ENCODE data around the gene TNFAIP6. TPM values are rescaled to one million over a fixed set of nuclear protein-coding genes. Genes with fewer than 3 reads are reported as not detected.

The TNFAIP6 gene
- total RNA-seq, 1 experiment from 2014 or later: not detected

- Mint-ChIP-seq H3K27ac (ENCODE audit: unreplicated experiment) (no peak overlapping the region), H3K27me3 (ENCODE audit: insufficient read depth, unreplicated experiment) (peaks cover 5% of the 10 kb centered on the region), H3K36me3 (ENCODE audit: insufficient read depth, unreplicated experiment) (no peaks in the 10 kb centered on the region), H3K9me3 (ENCODE audit: unreplicated experiment) (no peaks in the 10 kb centered on the region), H3K4me1 (ENCODE audit: low read depth, unreplicated experiment) (no peaks in the 10 kb centered on the region), H3K4me3 (ENCODE audit: unreplicated experiment) (no peak overlapping the region)
- DNase-seq: no peak
- no peaks in the 10 kb centered on the region for H3K27me3 ChIP-seq (replicated peaks; ENCODE audit: control insufficient read depth, insufficient read depth, low read length)
- H3K36me3 ChIP-seq (ENCODE audit: control insufficient read depth, insufficient read depth, low read length): no peaks in the 10 kb centered on the region
- BruUV-seq (replicated peaks): no TSS peak
- no peaks in the 10 kb centered on the region for H3K9me3 ChIP-seq
- TF ChIP-seq CTCF (IDR thresholded peaks at IDR 0.05; ENCODE audit: insufficient read depth in 1 of 2, low read depth in 1 of 2, low read length in 1 of 2, severe bottlenecking in 1 of 2, unreplicated experiment in 1 of 2): no peak
- H3K4me3 ChIP-seq (ENCODE audit: low read depth, low read length): no peak overlapping the region
- POLR2A ChIA-PET: no interaction called here
- H3K4me1 ChIP-seq: no peaks in the 10 kb centered on the region
- CTCF ChIA-PET: no interaction called here
- intact Hi-C loops (cut with micrococcal nuclease; ENCODE audit: unreplicated experiment): no loop called here
Measured at GRCh38 chr2:151358166-151358970, 976 bp downstream of the TNFAIP6 start.

GRCh38 chr2:151359768-151360461, 2.5 kb downstream of the TNFAIP6 start:
- H3K27me3 ChIP-seq (replicated peaks; ENCODE audit: control insufficient read depth, insufficient read depth, low read length): no peaks in the 10 kb centered on the region
- intact Hi-C loops (cut with micrococcal nuclease; ENCODE audit: unreplicated experiment): no loop called here

More at GRCh38 chr2:151359768-151360461, 2.5 kb downstream of the TNFAIP6 start:
- Mint-ChIP-seq H3K4me1 (ENCODE audit: low read depth, unreplicated experiment) (no peaks in the 10 kb centered on the region), H3K27ac (ENCODE audit: unreplicated experiment) (no peak overlapping the region), H3K9me3 (ENCODE audit: unreplicated experiment) (no peaks in the 10 kb centered on the region), H3K36me3 (ENCODE audit: insufficient read depth, unreplicated experiment) (no peaks in the 10 kb centered on the region), H3K27me3 (ENCODE audit: insufficient read depth, unreplicated experiment) (no peaks in the 10 kb centered on the region), H3K4me3 (ENCODE audit: unreplicated experiment) (no peak overlapping the region)
- DNase-seq: no peak
- Histone ChIP-seq H3K4me1 (no peaks in the 10 kb centered on the region), H3K4me3 (ENCODE audit: low read depth, low read length) (no peak overlapping the region), H3K36me3 (ENCODE audit: control insufficient read depth, insufficient read depth, low read length) (no peaks in the 10 kb centered on the region), H3K9me3 (no peaks in the 10 kb centered on the region)
- no peak for TF ChIP-seq CTCF (IDR thresholded peaks at IDR 0.05; ENCODE audit: insufficient read depth in 1 of 2, low read depth in 1 of 2, low read length in 1 of 2, severe bottlenecking in 1 of 2, unreplicated experiment in 1 of 2)
- no TSS peak for BruUV-seq (replicated peaks)
- ChIA-PET CTCF (no interaction called here), POLR2A (no interaction called here)

Measured in Caco-2 (cell line).